ENCODE measurements around the gene OR52N5.

DNA sequence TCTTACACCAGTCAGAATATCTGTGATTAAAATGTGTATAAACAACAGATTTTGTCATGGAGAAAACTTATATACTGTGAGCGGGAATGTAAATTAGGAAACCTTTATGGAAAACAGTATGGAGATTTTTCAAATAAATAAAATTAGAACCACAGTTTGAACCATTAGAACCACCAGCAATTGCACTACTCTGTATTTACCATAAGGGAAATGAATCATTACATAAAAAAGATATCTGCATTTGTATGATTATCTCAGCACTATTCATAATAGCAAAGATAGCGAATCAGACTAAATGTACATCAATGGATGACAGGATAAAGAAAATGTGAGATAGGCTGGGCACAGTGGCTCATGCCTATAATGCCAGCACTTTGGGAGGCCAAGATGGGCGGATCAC is 36.5 kb downstream of the OR52N5 start:
- TF ChIP-seq, protein P1, sequence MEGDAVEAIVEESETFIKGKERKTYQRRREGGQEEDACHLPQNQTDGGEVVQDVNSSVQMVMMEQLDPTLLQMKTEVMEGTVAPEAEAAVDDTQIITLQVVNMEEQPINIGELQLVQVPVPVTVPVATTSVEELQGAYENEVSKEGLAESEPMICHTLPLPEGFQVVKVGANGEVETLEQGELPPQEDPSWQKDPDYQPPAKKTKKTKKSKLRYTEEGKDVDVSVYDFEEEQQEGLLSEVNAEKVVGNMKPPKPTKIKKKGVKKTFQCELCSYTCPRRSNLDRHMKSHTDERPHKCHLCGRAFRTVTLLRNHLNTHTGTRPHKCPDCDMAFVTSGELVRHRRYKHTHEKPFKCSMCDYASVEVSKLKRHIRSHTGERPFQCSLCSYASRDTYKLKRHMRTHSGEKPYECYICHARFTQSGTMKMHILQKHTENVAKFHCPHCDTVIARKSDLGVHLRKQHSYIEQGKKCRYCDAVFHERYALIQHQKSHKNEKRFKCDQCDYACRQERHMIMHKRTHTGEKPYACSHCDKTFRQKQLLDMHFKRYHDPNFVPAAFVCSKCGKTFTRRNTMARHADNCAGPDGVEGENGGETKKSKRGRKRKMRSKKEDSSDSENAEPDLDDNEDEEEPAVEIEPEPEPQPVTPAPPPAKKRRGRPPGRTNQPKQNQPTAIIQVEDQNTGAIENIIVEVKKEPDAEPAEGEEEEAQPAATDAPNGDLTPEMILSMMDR (IDR thresholded peaks at IDR 0.05; ENCODE audit: low read length): no peak
- TF ChIP-seq EZH2 (optimal IDR thresholded peaks at IDR 0.05; ENCODE audit: low read depth, low read length): no peak

Data from MM.1S (cell line).